MM.1S (cell line): Measurements from ENCODE around the gene HP1BP3.

ENCODE experiments used
- EZH2 ChIP-seq: fragments of 300-600 bp; sonication (generic); optimal IDR thresholded peaks from 2 replicates; pipeline ENCODE3; 2017; ENCODE audit warnings: low read depth, mild to moderate bottlenecking, antibody characterized with exemption, low read length, mixed read lengths
- TF ChIP-seq, protein P1 (sequence below): fragments of 300-600 bp; sonication (generic); IDR thresholded peaks from 2 replicates; pipeline ENCODE4 v1.5.1; 2016; ENCODE audit warnings: antibody characterized with exemption, low read length, mixed read lengths

DNA sequence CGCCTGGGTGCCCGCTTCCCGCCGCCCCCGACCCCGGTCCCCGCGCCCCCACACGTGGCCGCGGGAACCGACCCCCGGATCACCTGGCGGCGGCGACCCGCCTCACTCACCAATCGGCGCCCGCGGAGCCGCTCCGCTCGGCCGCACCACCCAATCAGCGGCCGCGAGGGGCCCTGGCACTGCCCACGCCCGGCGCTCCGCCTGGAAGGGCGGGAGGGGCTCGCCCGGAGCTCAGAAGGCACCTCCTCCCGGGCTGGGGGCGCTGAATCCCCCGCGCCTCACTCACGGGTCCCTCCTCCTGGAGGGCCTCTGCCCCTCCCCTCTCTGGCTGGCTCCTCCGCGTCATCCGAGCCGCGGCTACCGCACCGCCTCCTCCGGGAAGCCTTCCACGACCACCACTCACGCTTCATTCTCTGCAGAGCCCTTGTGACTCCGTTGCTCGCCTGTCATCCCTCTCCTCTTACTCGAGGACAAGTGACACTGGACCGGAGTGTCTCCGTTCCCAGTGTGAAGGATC is 55.0 kb downstream of the HP1BP3 start:
- TF ChIP-seq, protein P1, sequence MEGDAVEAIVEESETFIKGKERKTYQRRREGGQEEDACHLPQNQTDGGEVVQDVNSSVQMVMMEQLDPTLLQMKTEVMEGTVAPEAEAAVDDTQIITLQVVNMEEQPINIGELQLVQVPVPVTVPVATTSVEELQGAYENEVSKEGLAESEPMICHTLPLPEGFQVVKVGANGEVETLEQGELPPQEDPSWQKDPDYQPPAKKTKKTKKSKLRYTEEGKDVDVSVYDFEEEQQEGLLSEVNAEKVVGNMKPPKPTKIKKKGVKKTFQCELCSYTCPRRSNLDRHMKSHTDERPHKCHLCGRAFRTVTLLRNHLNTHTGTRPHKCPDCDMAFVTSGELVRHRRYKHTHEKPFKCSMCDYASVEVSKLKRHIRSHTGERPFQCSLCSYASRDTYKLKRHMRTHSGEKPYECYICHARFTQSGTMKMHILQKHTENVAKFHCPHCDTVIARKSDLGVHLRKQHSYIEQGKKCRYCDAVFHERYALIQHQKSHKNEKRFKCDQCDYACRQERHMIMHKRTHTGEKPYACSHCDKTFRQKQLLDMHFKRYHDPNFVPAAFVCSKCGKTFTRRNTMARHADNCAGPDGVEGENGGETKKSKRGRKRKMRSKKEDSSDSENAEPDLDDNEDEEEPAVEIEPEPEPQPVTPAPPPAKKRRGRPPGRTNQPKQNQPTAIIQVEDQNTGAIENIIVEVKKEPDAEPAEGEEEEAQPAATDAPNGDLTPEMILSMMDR = no peak
- no peak for TF ChIP-seq EZH2
